T-helper 2 cell treated with Interferon-gamma antibody and Interleukin-4, amounts not matched to agents 100 ng/mL and 5 ng/mL, for 36 hours (primary cell): Measurements from ENCODE around the gene EPB41L4A. TPM values are rescaled to one million over a fixed set of nuclear protein-coding genes. Genes with fewer than 3 reads are reported as not detected.
"Not testable (repeated sequence)": the region's sequence is repeated elsewhere in the genome, so short reads cannot be mapped to it uniquely, and the experiment has no call there.

ENCODE experiments used
- intact Hi-C: fragments of 100-400 bp; cut with micrococcal nuclease; formaldehyde crosslinking; loops from one replicate; pipeline ENCODE4 v1.15.1; 2023
- total RNA-seq: library from RNA; stranded (reverse); gene quantifications from 2 replicates; pipeline ENCODE4 v1.2.3, GENCODE V29; 2022

Gene EPB41L4A
- total RNA-seq, 1 donor from 2014 or later: 0.70 TPM

GRCh38 chr5:112216140-112216539 is 202.9 kb downstream of the EPB41L4A start:
- intact Hi-C loops: no loop called here

GRCh38 chr5:112210430-112211005 is 208.6 kb downstream of the EPB41L4A start:
- intact Hi-C loops: no loop called here

- intact Hi-C loops: no loop called here
Observed at GRCh38 chr5:112208699-112209615, 210.1 kb downstream of the EPB41L4A start.

- intact Hi-C loops: not testable (repeated sequence)
Observed at GRCh38 chr5:112208195-112208594, 210.9 kb downstream of the EPB41L4A start.

- intact Hi-C loops: no loop called here
Observed at GRCh38 chr5:112205846-112206245, 213.2 kb downstream of the EPB41L4A start.

GRCh38 chr5:112203229-112203628 is 215.8 kb downstream of the EPB41L4A start:
- intact Hi-C loops: no loop called here

GRCh38 chr5:112202694-112203093 is 216.4 kb downstream of the EPB41L4A start:
- intact Hi-C loops: no loop called here

GRCh38 chr5:112201141-112201540 is 217.9 kb downstream of the EPB41L4A start:
- intact Hi-C loops: no loop called here

GRCh38 chr5:112200131-112200530 is 218.9 kb downstream of the EPB41L4A start:
- intact Hi-C loops: no loop called here

GRCh38 chr5:112196584-112196983 is 222.5 kb downstream of the EPB41L4A start:
- intact Hi-C loops: no loop called here

- intact Hi-C loops: no loop called here
Observed at GRCh38 chr5:112195924-112196323, 223.2 kb downstream of the EPB41L4A start.

GRCh38 chr5:112192866-112193265 is 226.2 kb downstream of the EPB41L4A start:
- intact Hi-C loops: no loop called here

- intact Hi-C loops: no loop called here
Observed at GRCh38 chr5:112192072-112192471, 227.0 kb downstream of the EPB41L4A start.

GRCh38 chr5:112189391-112189790 is 229.7 kb downstream of the EPB41L4A start:
- intact Hi-C loops: no loop called here

GRCh38 chr5:112186401-112186990 is 232.6 kb downstream of the EPB41L4A start:
- intact Hi-C loops: no loop called here

- intact Hi-C loops: no loop called here
Observed at GRCh38 chr5:112183874-112184273, 235.2 kb downstream of the EPB41L4A start.

- intact Hi-C loops: no loop called here
Observed at GRCh38 chr5:112183103-112183711, 235.9 kb downstream of the EPB41L4A start.

GRCh38 chr5:112179290-112179689 is 239.8 kb downstream of the EPB41L4A start:
- intact Hi-C loops: no loop called here

- intact Hi-C loops: loop anchor here (2.0 kb wide), 3 partner anchors 244 to 582 kb away; partner anchors contain the start of gene EPB41L4A
Observed at GRCh38 chr5:112174959-112175594, 244.0 kb downstream of the EPB41L4A start.

GRCh38 chr5:112165897-112166737 is 253.0 kb downstream of the EPB41L4A start:
- intact Hi-C loops: loop anchor here (10.0 kb wide), 1 partner anchor 759 kb away; the partner anchor contains the start of gene REEP5
